ENCODE measurements around the gene CLASP1.

GRCh38 chr2:121490584-121491133 lies 158.6 kb downstream of the CLASP1 start:
- TF ChIP-seq, protein P1, sequence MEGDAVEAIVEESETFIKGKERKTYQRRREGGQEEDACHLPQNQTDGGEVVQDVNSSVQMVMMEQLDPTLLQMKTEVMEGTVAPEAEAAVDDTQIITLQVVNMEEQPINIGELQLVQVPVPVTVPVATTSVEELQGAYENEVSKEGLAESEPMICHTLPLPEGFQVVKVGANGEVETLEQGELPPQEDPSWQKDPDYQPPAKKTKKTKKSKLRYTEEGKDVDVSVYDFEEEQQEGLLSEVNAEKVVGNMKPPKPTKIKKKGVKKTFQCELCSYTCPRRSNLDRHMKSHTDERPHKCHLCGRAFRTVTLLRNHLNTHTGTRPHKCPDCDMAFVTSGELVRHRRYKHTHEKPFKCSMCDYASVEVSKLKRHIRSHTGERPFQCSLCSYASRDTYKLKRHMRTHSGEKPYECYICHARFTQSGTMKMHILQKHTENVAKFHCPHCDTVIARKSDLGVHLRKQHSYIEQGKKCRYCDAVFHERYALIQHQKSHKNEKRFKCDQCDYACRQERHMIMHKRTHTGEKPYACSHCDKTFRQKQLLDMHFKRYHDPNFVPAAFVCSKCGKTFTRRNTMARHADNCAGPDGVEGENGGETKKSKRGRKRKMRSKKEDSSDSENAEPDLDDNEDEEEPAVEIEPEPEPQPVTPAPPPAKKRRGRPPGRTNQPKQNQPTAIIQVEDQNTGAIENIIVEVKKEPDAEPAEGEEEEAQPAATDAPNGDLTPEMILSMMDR (IDR thresholded peaks at IDR 0.05): no peak
- TF ChIP-seq EZH2 (IDR thresholded peaks at IDR 0.05): no peak
